ENCODE results near the gene RAB20.

RAB20 gene

GRCh38 chr13:110495881-110496280, 65.6 kb downstream of the RAB20 start:
- Mint-ChIP-seq H3K4me1 (peaks cover 14% of the 10 kb centered on the region), H3K27me3 (ENCODE audit: low read depth, poor library complexity) (peaks cover 3% of the 10 kb centered on the region), H3K4me3 (no peak overlapping the region), H3K27ac (no peak overlapping the region), H3K36me3 (ENCODE audit: low read depth) (peaks cover 87% of the 10 kb centered on the region), H3K9me3 (peaks cover 12% of the 10 kb centered on the region)
- TF ChIP-seq, protein P1, sequence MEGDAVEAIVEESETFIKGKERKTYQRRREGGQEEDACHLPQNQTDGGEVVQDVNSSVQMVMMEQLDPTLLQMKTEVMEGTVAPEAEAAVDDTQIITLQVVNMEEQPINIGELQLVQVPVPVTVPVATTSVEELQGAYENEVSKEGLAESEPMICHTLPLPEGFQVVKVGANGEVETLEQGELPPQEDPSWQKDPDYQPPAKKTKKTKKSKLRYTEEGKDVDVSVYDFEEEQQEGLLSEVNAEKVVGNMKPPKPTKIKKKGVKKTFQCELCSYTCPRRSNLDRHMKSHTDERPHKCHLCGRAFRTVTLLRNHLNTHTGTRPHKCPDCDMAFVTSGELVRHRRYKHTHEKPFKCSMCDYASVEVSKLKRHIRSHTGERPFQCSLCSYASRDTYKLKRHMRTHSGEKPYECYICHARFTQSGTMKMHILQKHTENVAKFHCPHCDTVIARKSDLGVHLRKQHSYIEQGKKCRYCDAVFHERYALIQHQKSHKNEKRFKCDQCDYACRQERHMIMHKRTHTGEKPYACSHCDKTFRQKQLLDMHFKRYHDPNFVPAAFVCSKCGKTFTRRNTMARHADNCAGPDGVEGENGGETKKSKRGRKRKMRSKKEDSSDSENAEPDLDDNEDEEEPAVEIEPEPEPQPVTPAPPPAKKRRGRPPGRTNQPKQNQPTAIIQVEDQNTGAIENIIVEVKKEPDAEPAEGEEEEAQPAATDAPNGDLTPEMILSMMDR (IDR thresholded peaks at IDR 0.05), result no peak
- no peak for DNase-seq

GRCh38 chr13:110495376-110495775, 66.1 kb downstream of the RAB20 start:
- Mint-ChIP-seq H3K27ac (no peak overlapping the region), H3K4me1 (peaks cover 14% of the 10 kb centered on the region), H3K36me3 (ENCODE audit: low read depth) (peaks cover 86% of the 10 kb centered on the region), H3K4me3 (no peak overlapping the region), H3K27me3 (ENCODE audit: low read depth, poor library complexity) (peaks cover 3% of the 10 kb centered on the region), H3K9me3 (peaks cover 11% of the 10 kb centered on the region)
- no peak for DNase-seq
- TF ChIP-seq, protein P1 (IDR thresholded peaks at IDR 0.05), result no peak

DNA sequence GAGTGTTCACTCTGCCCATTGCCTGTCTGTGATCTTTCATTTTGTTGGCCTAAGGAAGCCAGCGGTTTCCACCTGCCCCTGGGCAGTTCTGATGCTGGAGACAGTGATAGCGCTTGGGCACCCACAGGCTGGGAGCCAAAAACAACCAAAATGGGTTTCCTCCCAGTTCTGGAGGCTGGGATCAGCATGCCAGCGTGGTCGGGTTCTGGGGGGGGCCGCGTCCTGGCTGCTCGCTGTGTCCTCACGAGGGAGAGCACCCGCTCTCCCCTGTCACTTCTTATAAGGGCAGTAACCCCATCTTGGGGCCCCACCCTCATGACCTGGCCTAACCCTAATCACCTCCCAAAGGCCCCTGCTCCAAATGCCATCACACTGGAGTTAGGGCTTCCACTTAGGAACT, 67.9 kb downstream of the RAB20 start:
- no peak for DNase-seq
- peaks cover 12% of the 10 kb centered on the region for H3K4me1 Mint-ChIP-seq
- no peak overlapping the region for H3K4me3 Mint-ChIP-seq
- TF ChIP-seq, protein P1 (IDR thresholded peaks at IDR 0.05), result no peak
- peaks cover 86% of the 10 kb centered on the region for H3K36me3 Mint-ChIP-seq (ENCODE audit: low read depth)
- H3K27me3 Mint-ChIP-seq (ENCODE audit: low read depth, poor library complexity), result peaks cover 3% of the 10 kb centered on the region
- H3K27ac Mint-ChIP-seq, result no peak overlapping the region
- no peaks in the 10 kb centered on the region for H3K9me3 Mint-ChIP-seq

DNA sequence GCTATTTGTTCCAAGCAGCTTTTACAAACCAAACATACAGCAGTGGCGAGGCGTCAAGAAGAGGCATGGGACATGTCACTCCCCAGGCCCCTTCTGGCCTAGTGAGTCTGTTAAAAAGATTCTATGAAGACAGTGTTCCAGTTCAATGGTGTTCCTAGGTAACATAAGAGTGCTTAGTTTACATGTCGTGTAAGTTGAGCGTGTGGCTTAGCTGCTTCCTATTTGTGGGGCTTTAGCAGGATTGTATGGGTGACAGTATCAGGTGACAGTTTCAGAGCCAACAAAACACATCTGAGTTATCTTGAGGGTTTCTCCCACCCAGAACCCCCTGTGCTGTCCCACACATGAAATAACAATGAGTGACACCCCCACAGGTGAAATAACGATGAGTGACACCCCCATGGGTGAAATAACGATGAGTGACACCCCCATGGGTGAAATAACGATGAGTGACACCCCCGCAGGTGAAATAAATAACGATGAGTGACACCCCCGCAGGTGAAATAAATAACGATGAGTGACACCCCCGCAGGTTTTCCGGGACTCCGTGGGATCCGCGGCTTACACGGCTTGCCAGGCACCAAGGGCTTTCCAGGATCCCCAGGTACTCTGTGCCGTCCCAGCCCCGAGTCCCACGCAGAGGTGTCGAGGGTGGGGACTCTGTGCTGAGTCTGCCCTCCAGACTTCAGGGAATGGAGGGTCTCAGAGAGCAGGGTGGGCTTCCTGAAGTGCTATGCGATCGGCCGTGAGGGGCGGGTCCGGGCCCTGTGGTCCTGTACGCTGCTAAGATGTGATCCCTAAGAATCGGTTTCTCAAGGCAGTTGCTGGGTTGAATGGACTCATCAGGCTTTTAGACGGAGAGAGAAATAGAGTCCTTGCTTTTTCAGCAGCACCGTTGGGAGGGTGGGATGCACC, 68.6 kb downstream of the RAB20 start:
- H3K4me1 Mint-ChIP-seq, result peaks cover 12% of the 10 kb centered on the region
- TF ChIP-seq, protein P1 (IDR thresholded peaks at IDR 0.05), result no peak
- no peak overlapping the region for H3K4me3 Mint-ChIP-seq
- no peaks in the 10 kb centered on the region for H3K9me3 Mint-ChIP-seq
- peaks cover 3% of the 10 kb centered on the region for H3K27me3 Mint-ChIP-seq (ENCODE audit: low read depth, poor library complexity)
- H3K27ac Mint-ChIP-seq, result peak overlapping the region; percentile 83
- no peak for DNase-seq
- H3K36me3 Mint-ChIP-seq (ENCODE audit: low read depth), result peaks cover 80% of the 10 kb centered on the region

DNA sequence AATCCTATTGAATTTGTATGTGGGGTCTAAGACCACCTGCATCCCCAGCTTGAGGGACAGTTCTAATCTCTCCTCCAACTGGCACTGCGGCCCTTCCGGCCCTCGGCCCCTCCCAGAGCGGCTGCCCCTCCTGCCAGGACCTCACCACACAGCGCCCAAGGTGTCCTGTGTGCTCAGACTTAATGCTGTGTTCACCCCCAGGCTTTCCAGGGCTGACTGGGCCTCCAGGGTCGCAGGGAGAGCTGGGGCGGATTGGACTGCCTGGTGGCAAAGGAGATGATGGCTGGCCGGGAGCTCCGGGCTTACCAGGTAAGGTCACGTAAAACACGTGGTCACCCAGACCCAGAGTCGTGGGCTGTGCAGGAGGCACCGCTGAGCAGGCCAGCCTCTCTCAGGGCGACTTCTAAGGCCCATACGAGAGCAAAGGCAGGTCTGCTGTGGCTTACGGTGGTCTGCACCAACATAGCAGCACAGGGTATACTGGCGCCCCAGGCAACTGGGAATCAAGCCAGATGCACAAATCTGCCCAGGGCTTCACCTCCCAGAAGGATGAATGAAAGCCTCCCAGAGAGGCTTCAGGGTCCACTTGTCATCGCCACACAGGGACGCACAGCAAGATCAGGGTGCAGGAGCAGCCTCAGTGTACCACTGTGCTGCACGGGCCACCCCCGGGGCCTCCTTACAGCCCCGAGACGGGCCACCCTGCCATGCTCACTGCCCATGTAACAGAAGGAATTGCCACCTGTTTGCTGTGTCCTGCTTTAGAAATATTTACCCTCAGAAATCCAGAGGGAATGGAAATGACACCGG, 69.4 kb downstream of the RAB20 start:
- Mint-ChIP-seq H3K27me3 (ENCODE audit: low read depth, poor library complexity) (peaks cover 6% of the 10 kb centered on the region), H3K4me1 (peaks cover 12% of the 10 kb centered on the region), H3K27ac (peak overlapping the region; percentile 83), H3K4me3 (no peak overlapping the region), H3K9me3 (no peaks in the 10 kb centered on the region), H3K36me3 (ENCODE audit: low read depth) (peaks cover 82% of the 10 kb centered on the region)
- DNase-seq, result no peak
- TF ChIP-seq, protein P1 (IDR thresholded peaks at IDR 0.05), result no peak

Data from nephron progenitor cell (in vitro differentiated cells).